Neural progenitor cell (in vitro differentiated cells): ENCODE measurements around the gene CDC42SE2.

ENCODE experiments used
- EZH2phosphoT487 ChIP-seq: fragments of 200-600 bp; sonication (generic); IDR thresholded peaks from 2 replicates; pipeline ENCODE4 v1.6.1; 2017; ENCODE audit warnings: antibody characterized with exemption
- TF ChIP-seq, protein P1 (sequence below): fragments of 200-600 bp; sonication (generic); IDR thresholded peaks from 2 replicates; pipeline ENCODE4 v1.5.1; 2017; ENCODE audit warnings: antibody characterized with exemption, mild to moderate bottlenecking

DNA sequence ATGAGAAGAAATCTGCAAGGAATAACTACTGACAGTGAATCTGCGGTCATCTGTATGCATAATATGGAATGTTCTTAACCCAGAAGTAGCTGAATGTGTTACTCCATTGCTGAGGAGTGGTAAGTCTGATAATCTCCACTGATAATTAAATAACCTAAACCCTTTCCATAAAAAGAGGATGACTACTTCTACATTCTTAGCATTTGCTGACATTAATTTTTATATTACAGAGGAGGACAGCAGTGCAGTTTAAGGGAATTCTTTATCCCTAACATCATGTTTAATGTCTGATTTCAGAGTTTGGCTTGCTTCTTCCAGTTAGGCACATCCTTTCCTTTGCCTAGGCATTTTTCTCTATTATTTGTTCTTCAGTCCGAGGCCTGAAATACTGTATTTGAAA lies 52.2 kb downstream of the CDC42SE2 start:
- TF ChIP-seq, protein P1, sequence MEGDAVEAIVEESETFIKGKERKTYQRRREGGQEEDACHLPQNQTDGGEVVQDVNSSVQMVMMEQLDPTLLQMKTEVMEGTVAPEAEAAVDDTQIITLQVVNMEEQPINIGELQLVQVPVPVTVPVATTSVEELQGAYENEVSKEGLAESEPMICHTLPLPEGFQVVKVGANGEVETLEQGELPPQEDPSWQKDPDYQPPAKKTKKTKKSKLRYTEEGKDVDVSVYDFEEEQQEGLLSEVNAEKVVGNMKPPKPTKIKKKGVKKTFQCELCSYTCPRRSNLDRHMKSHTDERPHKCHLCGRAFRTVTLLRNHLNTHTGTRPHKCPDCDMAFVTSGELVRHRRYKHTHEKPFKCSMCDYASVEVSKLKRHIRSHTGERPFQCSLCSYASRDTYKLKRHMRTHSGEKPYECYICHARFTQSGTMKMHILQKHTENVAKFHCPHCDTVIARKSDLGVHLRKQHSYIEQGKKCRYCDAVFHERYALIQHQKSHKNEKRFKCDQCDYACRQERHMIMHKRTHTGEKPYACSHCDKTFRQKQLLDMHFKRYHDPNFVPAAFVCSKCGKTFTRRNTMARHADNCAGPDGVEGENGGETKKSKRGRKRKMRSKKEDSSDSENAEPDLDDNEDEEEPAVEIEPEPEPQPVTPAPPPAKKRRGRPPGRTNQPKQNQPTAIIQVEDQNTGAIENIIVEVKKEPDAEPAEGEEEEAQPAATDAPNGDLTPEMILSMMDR, result no peak
- TF ChIP-seq EZH2phosphoT487, result no peak
